IPS-18c (cell line): ENCODE measurements around the gene FAM222A.

Source experiments
- H3K4me3 ChIP-seq: 2 replicates; pipeline ENCODE4 v1.7.0; 2013; ENCODE audit warnings: low read depth, mild to moderate bottlenecking, low read length, moderate library complexity; ENCODE audit not compliant: insufficient read depth
- H3K9me3 ChIP-seq: one replicate; pipeline ENCODE4 v1.6.1; 2013; ENCODE audit warnings: mild to moderate bottlenecking, low read length, moderate library complexity; ENCODE audit not compliant: control insufficient read depth, insufficient read depth

Gene FAM222A

GRCh38 chr12:109792992-109793391 is 79.4 kb downstream of the FAM222A start:
- no peaks in the 10 kb centered on the region for H3K9me3 ChIP-seq
- H3K4me3 ChIP-seq: no peak overlapping the region

- Histone ChIP-seq H3K4me3 (no peak overlapping the region), H3K9me3 (no peaks in the 10 kb centered on the region)
Observed at GRCh38 chr12:109793411-109793810, 79.8 kb downstream of the FAM222A start.

GRCh38 chr12:109793826-109794501 is 80.3 kb downstream of the FAM222A start:
- Histone ChIP-seq H3K9me3 (no peaks in the 10 kb centered on the region), H3K4me3 (no peak overlapping the region)

- no peak overlapping the region for H3K4me3 ChIP-seq
- H3K9me3 ChIP-seq: no peaks in the 10 kb centered on the region
Observed at GRCh38 chr12:109795023-109795422, 81.4 kb downstream of the FAM222A start.

GRCh38 chr12:109796057-109796456 is 82.4 kb downstream of the FAM222A start:
- Histone ChIP-seq H3K9me3 (no peaks in the 10 kb centered on the region), H3K4me3 (no peak overlapping the region)

GRCh38 chr12:109797905-109798669 is 84.5 kb downstream of the FAM222A start:
- H3K9me3 ChIP-seq: no peaks in the 10 kb centered on the region
- H3K4me3 ChIP-seq: no peak overlapping the region

GRCh38 chr12:109798691-109799090 is 85.1 kb downstream of the FAM222A start:
- H3K4me3 ChIP-seq: no peak overlapping the region

GRCh38 chr12:109800536-109800935 is 86.9 kb downstream of the FAM222A start:
- Histone ChIP-seq H3K9me3 (no peaks in the 10 kb centered on the region), H3K4me3 (no peak overlapping the region)

More at GRCh38 chr12:109798691-109799090, 85.1 kb downstream of the FAM222A start:
- H3K9me3 ChIP-seq: no peaks in the 10 kb centered on the region

- no peak overlapping the region for H3K4me3 ChIP-seq
- H3K9me3 ChIP-seq: no peaks in the 10 kb centered on the region
Observed at GRCh38 chr12:109802828-109803227, 89.2 kb downstream of the FAM222A start.

GRCh38 chr12:109803678-109804077 is 90.1 kb downstream of the FAM222A start:
- Histone ChIP-seq H3K9me3 (no peaks in the 10 kb centered on the region), H3K4me3 (no peak overlapping the region)

GRCh38 chr12:109804820-109805761 is 91.5 kb downstream of the FAM222A start:
- H3K9me3 ChIP-seq: no peaks in the 10 kb centered on the region
- H3K4me3 ChIP-seq: no peak overlapping the region

- H3K4me3 ChIP-seq: no peak overlapping the region
- no peaks in the 10 kb centered on the region for H3K9me3 ChIP-seq
Observed at GRCh38 chr12:109807954-109808643, 94.5 kb downstream of the FAM222A start.

- Histone ChIP-seq H3K4me3 (no peak overlapping the region), H3K9me3 (no peaks in the 10 kb centered on the region)
Observed at GRCh38 chr12:109808876-109809646, 95.4 kb downstream of the FAM222A start.

- no peak overlapping the region for H3K4me3 ChIP-seq
- no peaks in the 10 kb centered on the region for H3K9me3 ChIP-seq
Observed at GRCh38 chr12:109810954-109811623, 97.5 kb downstream of the FAM222A start.

GRCh38 chr12:109811624-109811995 is 98.0 kb downstream of the FAM222A start:
- H3K4me3 ChIP-seq: no peak overlapping the region
- H3K9me3 ChIP-seq: no peaks in the 10 kb centered on the region

- H3K4me3 ChIP-seq: no peak overlapping the region
Observed at GRCh38 chr12:109813810-109814416, 100.3 kb downstream of the FAM222A start.

More at GRCh38 chr12:109813810-109814416, 100.3 kb downstream of the FAM222A start:
- H3K9me3 ChIP-seq: no peaks in the 10 kb centered on the region
